Measurements from ENCODE around the gene S100P. TPM values are rescaled to one million over a fixed set of nuclear protein-coding genes. Genes with fewer than 3 reads are reported as not detected.
A peak's percentile ranks its signal among the peaks of the same experiment; 100 is the strongest.

S100P gene
- total and polyA plus RNA-seq, 2 donors from 2014 or later = not detected

DNA sequence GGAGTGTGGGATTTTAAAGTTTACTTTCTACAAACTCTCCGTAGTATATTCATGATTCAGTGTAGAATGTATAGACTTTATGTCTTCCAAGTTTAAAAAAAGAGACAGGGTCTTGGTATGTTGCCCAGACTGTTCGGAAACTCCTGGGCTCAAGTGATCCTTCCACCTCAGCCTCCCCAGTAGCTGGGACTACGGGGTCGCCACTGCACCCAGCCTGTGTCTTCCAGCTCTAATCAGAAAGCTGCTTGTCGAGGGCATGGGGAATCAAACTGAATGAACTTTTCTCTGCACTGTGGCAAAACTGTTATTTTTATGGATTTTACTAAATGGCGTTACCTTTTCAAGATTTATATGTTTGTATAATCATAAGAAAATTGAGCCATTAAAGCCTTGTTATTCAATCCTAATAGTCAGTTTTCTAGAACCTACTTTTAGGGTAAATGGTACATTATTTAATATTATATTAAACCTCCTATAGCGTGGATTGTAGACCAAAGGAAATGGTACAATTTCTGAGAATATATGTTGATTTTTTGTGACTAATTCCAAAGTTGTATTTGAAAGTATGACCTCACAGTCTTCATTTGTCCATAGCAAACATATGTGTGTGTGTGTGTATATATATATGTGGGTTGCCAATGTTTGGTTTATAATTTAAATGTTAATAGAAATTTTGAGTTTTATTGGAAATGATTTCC is 23.4 kb downstream of the S100P start:
- intact Hi-C loops (cut with DNase I) = loop anchor here (10.0 kb wide), 1 partner anchor 358 kb away; no protein-coding TSS in a partner anchor
- no peak overlapping the region for H3K27ac ChIP-seq (ENCODE audit: low read depth in 2 of 2, low read length in 2 of 2)
- no peak for FAIRE-seq

DNA sequence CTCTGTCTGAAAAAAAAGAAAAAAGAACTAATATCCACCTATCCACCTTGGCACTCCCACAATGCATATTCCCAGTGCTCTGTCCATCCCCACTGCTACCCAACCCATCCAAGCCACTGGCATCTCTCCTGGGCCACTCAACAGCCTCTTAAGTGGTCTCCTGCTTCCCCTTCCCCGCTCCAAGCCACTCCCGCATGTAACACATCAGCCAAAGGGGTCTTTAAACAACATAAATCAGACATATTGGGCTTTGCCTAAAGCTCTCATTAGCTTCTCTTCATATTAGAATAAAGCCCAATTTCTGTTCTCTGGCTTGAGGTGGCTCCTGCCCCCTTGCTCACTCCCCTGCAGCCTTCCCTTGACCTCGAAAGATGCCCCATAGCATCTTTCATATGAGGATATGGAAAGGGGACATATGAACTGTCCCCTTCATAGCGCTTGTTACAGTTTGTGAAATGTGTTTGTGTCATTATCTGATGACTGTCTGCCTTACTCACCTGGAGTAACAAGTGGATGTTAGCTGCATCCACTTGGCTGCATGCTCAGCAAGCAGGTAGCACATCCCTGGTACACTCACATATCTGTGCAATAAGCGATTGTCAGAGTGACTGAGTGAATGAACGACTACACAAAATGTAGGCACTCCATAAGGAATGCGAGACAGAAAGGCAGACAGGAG is 25.4 kb downstream of the S100P start:
- Histone ChIP-seq H3K4me3 (ENCODE audit: low read length in 3 of 3) (no peak overlapping the region), H3K36me3 (ENCODE audit: control insufficient read depth in 2 of 3, insufficient read depth in 3 of 3, low read length in 3 of 3) (no peaks in the 10 kb centered on the region), H3K27ac (ENCODE audit: low read depth in 2 of 2, low read length in 2 of 2) (no peak overlapping the region), H3K27me3 (ENCODE audit: control insufficient read depth, insufficient read depth, low read length) (no peaks in the 10 kb centered on the region), H3K9ac (ENCODE audit: low read length in 3 of 3) (no peak overlapping the region), H3K9me3 (ENCODE audit: control insufficient read depth in 2 of 3, insufficient read depth in 1 of 3, low read length in 3 of 3) (no peaks in the 10 kb centered on the region), H3K4me1 (ENCODE audit: control insufficient read depth in 2 of 3, insufficient read depth in 2 of 3, low read depth in 1 of 3, low read length in 3 of 3) (peaks cover 0 to 14% (median 10%) of the 10 kb centered on the region in 3 donors)
- DNase-seq (no peak), FAIRE-seq (no peak)
- intact Hi-C loops (cut with DNase I) = loop anchor here (10.0 kb wide), 1 partner anchor 356 kb away; no protein-coding TSS in a partner anchor
- TF ChIP-seq, protein P1, sequence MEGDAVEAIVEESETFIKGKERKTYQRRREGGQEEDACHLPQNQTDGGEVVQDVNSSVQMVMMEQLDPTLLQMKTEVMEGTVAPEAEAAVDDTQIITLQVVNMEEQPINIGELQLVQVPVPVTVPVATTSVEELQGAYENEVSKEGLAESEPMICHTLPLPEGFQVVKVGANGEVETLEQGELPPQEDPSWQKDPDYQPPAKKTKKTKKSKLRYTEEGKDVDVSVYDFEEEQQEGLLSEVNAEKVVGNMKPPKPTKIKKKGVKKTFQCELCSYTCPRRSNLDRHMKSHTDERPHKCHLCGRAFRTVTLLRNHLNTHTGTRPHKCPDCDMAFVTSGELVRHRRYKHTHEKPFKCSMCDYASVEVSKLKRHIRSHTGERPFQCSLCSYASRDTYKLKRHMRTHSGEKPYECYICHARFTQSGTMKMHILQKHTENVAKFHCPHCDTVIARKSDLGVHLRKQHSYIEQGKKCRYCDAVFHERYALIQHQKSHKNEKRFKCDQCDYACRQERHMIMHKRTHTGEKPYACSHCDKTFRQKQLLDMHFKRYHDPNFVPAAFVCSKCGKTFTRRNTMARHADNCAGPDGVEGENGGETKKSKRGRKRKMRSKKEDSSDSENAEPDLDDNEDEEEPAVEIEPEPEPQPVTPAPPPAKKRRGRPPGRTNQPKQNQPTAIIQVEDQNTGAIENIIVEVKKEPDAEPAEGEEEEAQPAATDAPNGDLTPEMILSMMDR (IDR thresholded peaks at IDR 0.05; ENCODE audit: borderline replicate concordance, extremely low read depth, insufficient read depth) = no peak

More for the DNA sequence above, 23.4 kb downstream of the S100P start:
- Histone ChIP-seq H3K9ac (ENCODE audit: low read length in 3 of 3) (peak overlapping the region; percentile 62 to 81 (median 65)), H3K4me3 (ENCODE audit: low read length in 3 of 3) (peak overlapping the region; percentile 65 to 88 (median 78)), H3K4me1 (ENCODE audit: control insufficient read depth in 2 of 3, insufficient read depth in 2 of 3, low read depth in 1 of 3, low read length in 3 of 3) (peaks cover 0 to 14% (median 10%) of the 10 kb centered on the region in 3 donors), H3K27me3 (ENCODE audit: control insufficient read depth, insufficient read depth, low read length) (no peaks in the 10 kb centered on the region), H3K9me3 (ENCODE audit: control insufficient read depth in 2 of 3, insufficient read depth in 1 of 3, low read length in 3 of 3) (no peaks in the 10 kb centered on the region), H3K36me3 (ENCODE audit: control insufficient read depth in 2 of 3, insufficient read depth in 3 of 3, low read length in 3 of 3) (no peaks in the 10 kb centered on the region)
- TF ChIP-seq, protein P1 (IDR thresholded peaks at IDR 0.05; ENCODE audit: borderline replicate concordance, extremely low read depth, insufficient read depth) = no peak
- DNase-seq = no peak

DNA sequence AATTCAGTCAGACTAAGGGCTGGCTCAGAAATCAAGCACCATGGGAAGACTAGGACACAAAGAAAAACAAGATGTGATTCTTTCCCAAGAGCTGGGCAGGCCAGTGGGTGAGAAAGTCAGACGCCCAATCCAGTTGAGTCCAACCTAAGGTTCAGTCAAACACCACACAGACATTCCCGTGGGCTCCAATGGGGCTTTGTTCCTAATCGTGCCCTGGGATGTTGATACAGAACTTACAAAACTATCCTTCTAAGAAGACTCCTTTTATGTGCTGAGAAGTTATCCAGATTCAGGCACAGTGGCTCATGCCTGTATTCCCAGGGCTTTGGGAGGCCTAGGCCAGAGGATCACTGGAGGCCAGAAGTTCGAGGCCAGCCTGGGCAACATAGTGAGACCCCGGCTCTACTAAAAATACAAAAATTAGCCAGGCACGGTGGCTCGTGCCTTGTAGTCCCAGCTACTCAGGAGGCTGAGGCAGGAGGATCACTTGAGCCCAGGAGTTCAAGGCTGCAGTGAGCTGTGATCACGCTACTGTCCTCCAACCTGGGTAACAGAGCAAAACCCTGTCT is 26.0 kb downstream of the S100P start:
- DNase-seq (no peak), FAIRE-seq (no peak)
- Histone ChIP-seq H3K36me3 (ENCODE audit: control insufficient read depth in 2 of 3, insufficient read depth in 3 of 3, low read length in 3 of 3) (no peaks in the 10 kb centered on the region), H3K27ac (ENCODE audit: low read depth in 2 of 2, low read length in 2 of 2) (no peak overlapping the region), H3K9me3 (ENCODE audit: control insufficient read depth in 2 of 3, insufficient read depth in 1 of 3, low read length in 3 of 3) (no peaks in the 10 kb centered on the region), H3K9ac (ENCODE audit: low read length in 3 of 3) (no peak overlapping the region), H3K27me3 (ENCODE audit: control insufficient read depth, insufficient read depth, low read length) (no peaks in the 10 kb centered on the region), H3K4me1 (ENCODE audit: control insufficient read depth in 2 of 3, insufficient read depth in 2 of 3, low read depth in 1 of 3, low read length in 3 of 3) (peaks cover 0 to 14% (median 10%) of the 10 kb centered on the region in 3 donors), H3K4me3 (ENCODE audit: low read length in 3 of 3) (no peak overlapping the region)
- TF ChIP-seq, protein P1 (IDR thresholded peaks at IDR 0.05; ENCODE audit: borderline replicate concordance, extremely low read depth, insufficient read depth) = no peak
- intact Hi-C loops (cut with DNase I) = loop anchor here (10.0 kb wide), 1 partner anchor 355 kb away; no protein-coding TSS in a partner anchor

Data from kidney (tissue), 14 donors.